H9 (cell line): ENCODE results near the gene PRR33. TPM values are rescaled to one million over a fixed set of nuclear protein-coding genes. Genes with fewer than 3 reads are reported as not detected.
"Not testable (repeated sequence)": the region's sequence is repeated elsewhere in the genome, so short reads cannot be mapped to it uniquely, and the experiment has no call there.

ENCODE experiments used
- DNase-seq: peaks from one replicate; pipeline ENCODE4 v3.0.0-alpha.2; 2017
- H2AFZ ChIP-seq: one replicate; pipeline ENCODE4 v1.6.1; 2013; ENCODE audit warnings: mild to moderate bottlenecking, low read length, control low read depth, moderate library complexity
- H2AK5ac ChIP-seq: 2 replicates; pipeline ENCODE4 v1.6.1; 2013; ENCODE audit warnings: low read length, control low read depth, mixed read lengths; ENCODE audit not compliant: insufficient read length
- H2BK120ac ChIP-seq: one replicate; pipeline ENCODE4 v1.6.1; 2013; ENCODE audit warnings: low read depth, mild to moderate bottlenecking, low read length, control low read depth, inconsistent platforms; ENCODE audit not compliant: poor library complexity, severe bottlenecking
- H2BK12ac ChIP-seq: 2 replicates; pipeline ENCODE4 v1.6.1; 2013; ENCODE audit warnings: low read length, control low read depth, mixed read lengths, low read depth; ENCODE audit not compliant: insufficient read length
- H2BK15ac ChIP-seq: 2 replicates; pipeline ENCODE4 v1.6.1; 2013; ENCODE audit warnings: low read depth, low read length, control low read depth
- H2BK20ac ChIP-seq: one replicate; pipeline ENCODE4 v1.6.1; 2013; ENCODE audit warnings: low read depth, mild to moderate bottlenecking, low read length, control low read depth, inconsistent platforms; ENCODE audit not compliant: poor library complexity, severe bottlenecking
- H2BK5ac ChIP-seq: 2 replicates; pipeline ENCODE4 v1.6.1; 2013; ENCODE audit warnings: low read length, control low read depth, mixed read lengths; ENCODE audit not compliant: insufficient read length
- H3K14ac ChIP-seq: 2 replicates; pipeline ENCODE4 v1.6.1; 2013; ENCODE audit warnings: low read length, control low read depth; ENCODE audit not compliant: insufficient read depth
- H3K18ac ChIP-seq: 2 replicates; pipeline ENCODE4 v1.6.1; 2013; ENCODE audit warnings: low read depth, mild to moderate bottlenecking, mixed read lengths, low read length, control low read depth; ENCODE audit not compliant: insufficient read length
- H3K23ac ChIP-seq: 2 replicates; pipeline ENCODE4 v1.6.1; 2013; ENCODE audit warnings: low read length, control low read depth, mixed read lengths, low read depth; ENCODE audit not compliant: insufficient read length
- H3K23me2 ChIP-seq: 2 replicates; pipeline ENCODE4 v1.6.1; 2013; ENCODE audit warnings: low read depth, mild to moderate bottlenecking, mixed read lengths, low read length, control low read depth; ENCODE audit not compliant: insufficient read length, poor library complexity, severe bottlenecking
- H3K27ac ChIP-seq: 2 replicates; pipeline ENCODE4 v1.5.1; 2013; ENCODE audit warnings: low read length, control low read depth, mixed read lengths, low read depth; ENCODE audit not compliant: insufficient read length
- H3K27me3 ChIP-seq: 2 replicates; pipeline ENCODE4 v1.6.1; 2013; ENCODE audit warnings: low read length, control low read depth, inconsistent platforms; ENCODE audit not compliant: insufficient read depth
- H3K4ac ChIP-seq: 2 replicates; pipeline ENCODE4 v1.6.1; 2013; ENCODE audit warnings: low read depth, mild to moderate bottlenecking, control low read depth, inconsistent platforms, low read length, moderate library complexity
- H3K4me1 ChIP-seq: 2 replicates; pipeline ENCODE4 v1.6.1; 2013; ENCODE audit warnings: low read length, control low read depth, inconsistent platforms; ENCODE audit not compliant: insufficient read depth
- H3K4me2 ChIP-seq: 2 replicates; pipeline ENCODE4 v1.6.1; 2013; ENCODE audit warnings: low read length, control low read depth, mixed read lengths; ENCODE audit not compliant: insufficient read length, insufficient read depth
- H3K56ac ChIP-seq: 2 replicates; pipeline ENCODE4 v1.6.1; 2013; ENCODE audit warnings: low read depth, mild to moderate bottlenecking, mixed read lengths, low read length, control low read depth; ENCODE audit not compliant: insufficient read length
- H3K79me1 ChIP-seq: 2 replicates; pipeline ENCODE4 v1.6.1; 2013; ENCODE audit warnings: low read depth, mild to moderate bottlenecking, moderate library complexity, low read length, control low read depth, inconsistent platforms; ENCODE audit not compliant: insufficient read depth, poor library complexity, severe bottlenecking
- H3K79me2 ChIP-seq: 2 replicates; pipeline ENCODE4 v1.6.1; 2013; ENCODE audit warnings: low read length, control low read depth, inconsistent platforms; ENCODE audit not compliant: insufficient read depth
- H3K9ac ChIP-seq: 2 replicates; pipeline ENCODE4 v1.6.1; 2013; ENCODE audit warnings: low read length, control low read depth, mixed read lengths; ENCODE audit not compliant: insufficient read length; ENCODE audit errors: extremely low read depth
- H3K9me3 ChIP-seq: one replicate; pipeline ENCODE4 v1.6.1; 2013; ENCODE audit warnings: low read depth, low read length, inconsistent platforms; ENCODE audit not compliant: control insufficient read depth
- H3T11ph ChIP-seq: one replicate; pipeline ENCODE4 v1.6.1; 2013; ENCODE audit warnings: mild to moderate bottlenecking, low read length, control low read depth, inconsistent platforms
- H4K20me1 ChIP-seq: one replicate; pipeline ENCODE4 v1.6.1; 2013; ENCODE audit not compliant: control insufficient read depth, insufficient read length, insufficient read depth
- H4K5ac ChIP-seq: 2 replicates; pipeline ENCODE4 v1.6.1; 2013; ENCODE audit warnings: low read depth, mild to moderate bottlenecking, mixed read lengths, low read length, control low read depth; ENCODE audit not compliant: insufficient read length
- H4K8ac ChIP-seq: replicated peaks from 2 replicates; pipeline ENCODE4 v1.6.1; 2013; ENCODE audit warnings: low read length, control low read depth, mixed read lengths, low read depth; ENCODE audit not compliant: insufficient read length
- H4K91ac ChIP-seq: 2 replicates; pipeline ENCODE4 v1.6.1; 2013; ENCODE audit warnings: low read depth, mild to moderate bottlenecking, moderate library complexity, mixed read lengths, low read length, control low read depth; ENCODE audit not compliant: insufficient read length
- H3K27ac Mint-ChIP-seq, 3 experiments: 2 replicates in 2 of 3; 3 replicates in 1 of 3; pipeline ENCODE4 v1.8.0; 2020 to 2021; ENCODE audit warnings: mixed read lengths in 3 of 3, mild to moderate bottlenecking in 1 of 3, moderate library complexity in 1 of 3
- H3K27me3 Mint-ChIP-seq: 2 replicates; pipeline ENCODE4 v1.8.0; 2021; ENCODE audit warnings: low read depth, mild to moderate bottlenecking, moderate library complexity, mixed read lengths
- H3K36me3 Mint-ChIP-seq, 3 experiments: 2 replicates in 2 of 3; 3 replicates in 1 of 3; pipeline ENCODE4 v1.8.0; 2020 to 2021; ENCODE audit warnings: low read depth in 3 of 3, mixed read lengths in 3 of 3; ENCODE audit not compliant: insufficient read depth in 1 of 3
- H3K4me1 Mint-ChIP-seq, 2 experiments: 2 replicates each; pipeline ENCODE4 v1.8.0; 2020; ENCODE audit warnings: mixed read lengths in 2 of 2
- H3K4me3 Mint-ChIP-seq, 2 experiments: 2 replicates in 1 of 2; 3 replicates in 1 of 2; pipeline ENCODE4 v1.8.0; 2020 to 2021; ENCODE audit warnings: mild to moderate bottlenecking in 2 of 2, mixed read lengths in 2 of 2, moderate library complexity in 1 of 2
- H3K9me3 Mint-ChIP-seq, 2 experiments: 2 replicates in 1 of 2; 3 replicates in 1 of 2; pipeline ENCODE4 v1.8.0; 2020; ENCODE audit warnings: mild to moderate bottlenecking in 2 of 2, mixed read lengths in 2 of 2, moderate library complexity in 1 of 2
- CTCF ChIP-seq: fragments of 200-600 bp; sonication (generic); conservative IDR thresholded peaks from 3 replicates; pipeline ENCODE4 v1.8.0; 2021; ENCODE audit warnings: antibody characterized with exemption, mild to moderate bottlenecking
- WGBS: extraction: QIAGEN DNeasy Blood & Tissue Kit; methylation state at CpG from one replicate; pipeline ENCODE4 v1.1.7; 2013; ENCODE audit warnings: missing lambda C conversion rate, low lambda C conversion rate, mixed read lengths; ENCODE audit not compliant: insufficient read length; ENCODE audit errors: extremely low coverage; 5-methylcytosine and 5-hydroxymethylcytosine counted together
- total RNA-seq: library from RNA; stranded (reverse); gene quantifications from 2 replicates; pipeline ENCODE4 v1.2.1, GENCODE V29; 2021

PRR33 gene
- total RNA-seq, 1 experiment from 2014 or later, result not detected

- no peak overlapping the region for H2BK5ac ChIP-seq
- H4K91ac ChIP-seq, result no peak overlapping the region
- H2BK12ac ChIP-seq, result no peak overlapping the region
- H4K5ac ChIP-seq, result no peak overlapping the region
- Mint-ChIP-seq H3K27me3 (no peaks in the 10 kb centered on the region; the same call in 1 of the 2 replicates), H3K4me1 (peaks cover 2 to 7% of the 10 kb centered on the region in 2 experiments; a peak in 1 of 4 replicates), H3K36me3 (no peaks in the 10 kb centered on the region), H3K27ac (peak overlapping the region in 1 of 3 experiments; percentile 49; a peak in 1 of 7 replicates), H3K4me3 (peak overlapping the region in 1 of 2 experiments; percentile 21; a peak in 1 of 5 replicates), H3K9me3 (no peaks in the 10 kb centered on the region)
- no peak overlapping the region for H2AFZ ChIP-seq
- H3T11ph ChIP-seq, result no peak overlapping the region
- H3K4me1 ChIP-seq, result no peaks in the 10 kb centered on the region
- no peak overlapping the region for H2BK20ac ChIP-seq
- no peaks in the 10 kb centered on the region for H3K9me3 ChIP-seq
- DNase-seq, result peak; percentile 77
- no peak overlapping the region for H2BK15ac ChIP-seq
- H3K27me3 ChIP-seq, result no peaks in the 10 kb centered on the region
- H2AK5ac ChIP-seq, result no peak overlapping the region
- H3K79me2 ChIP-seq, result no peaks in the 10 kb centered on the region
- H3K79me1 ChIP-seq, result no peaks in the 10 kb centered on the region
- peak overlapping the region; percentile 49; the same call in 1 of the 2 replicates for H3K14ac ChIP-seq
- peak; percentile 73 for TF ChIP-seq CTCF
- no peak overlapping the region for H3K23ac ChIP-seq
- H3K23me2 ChIP-seq, result no peaks in the 10 kb centered on the region
- no peak overlapping the region for H3K9ac ChIP-seq
- no peaks in the 10 kb centered on the region for H4K20me1 ChIP-seq
- H4K8ac ChIP-seq, result no peak overlapping the region
- no peak overlapping the region for H3K4ac ChIP-seq
- no CpG with 5 or more reads among the region's 26 CpGs for WGBS
- H3K18ac ChIP-seq, result no peak overlapping the region
- H3K4me2 ChIP-seq, result no peak overlapping the region
- H2BK120ac ChIP-seq, result no peak overlapping the region
- no peak overlapping the region for H3K27ac ChIP-seq
- no peak overlapping the region for H3K56ac ChIP-seq
Observed at GRCh38 chr11:1876361-1877063, 15.2 kb downstream of the PRR33 start.

DNA sequence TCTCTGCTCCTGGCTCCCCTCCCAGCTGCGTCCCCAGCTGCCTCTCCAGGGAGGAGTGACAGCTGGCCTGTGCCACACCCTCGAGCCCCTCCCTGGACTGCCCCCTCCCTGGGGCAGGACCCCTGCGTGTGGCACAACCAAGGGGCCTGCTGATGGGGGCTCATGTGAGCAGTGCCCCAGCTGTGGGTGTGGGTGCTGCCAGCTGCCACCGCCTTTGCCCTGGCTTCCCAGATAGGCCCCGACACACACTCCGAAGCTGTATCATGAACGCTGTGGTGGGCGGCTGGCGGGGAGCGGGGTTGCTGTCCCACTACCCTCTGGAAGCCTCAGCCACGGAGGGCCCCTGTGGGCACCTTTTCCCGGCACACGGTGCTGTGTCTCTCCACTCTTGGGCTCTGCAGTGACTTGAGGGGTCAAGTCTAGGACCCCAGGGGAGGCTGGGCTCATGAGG lies 15.8 kb downstream of the PRR33 start:
- H3K4me1 ChIP-seq, H2BK120ac ChIP-seq, H3K79me1 ChIP-seq, H4K20me1 ChIP-seq, H2BK5ac ChIP-seq, H3K36me3 Mint-ChIP-seq, H3K4me2 ChIP-seq, H3K9ac ChIP-seq, H3K27ac ChIP-seq, H3K14ac ChIP-seq, H3K18ac ChIP-seq, H2BK15ac ChIP-seq, H2BK12ac ChIP-seq, H3K79me2 ChIP-seq, H3K9me3 Mint-ChIP-seq, H2BK20ac ChIP-seq, H3K23ac ChIP-seq, H3K56ac ChIP-seq, H3K4me1 Mint-ChIP-seq, H3K27ac Mint-ChIP-seq, H2AK5ac ChIP-seq, H4K8ac ChIP-seq, H4K91ac ChIP-seq, H3K27me3 Mint-ChIP-seq, H3K4me3 Mint-ChIP-seq, H3K9me3 ChIP-seq, H3K27me3 ChIP-seq, H3T11ph ChIP-seq, DNase-seq, H3K23me2 ChIP-seq, H4K5ac ChIP-seq, H3K4ac ChIP-seq, H2AFZ ChIP-seq: not testable (repeated sequence)
- WGBS, result no CpG with 5 or more reads among the region's 13 CpGs
